PC-3 (cell line): ENCODE measurements around the gene SPRR5. TPM values are rescaled to one million over a fixed set of nuclear protein-coding genes. Genes with fewer than 3 reads are reported as not detected.

ENCODE experiments used
- ATAC-seq: fragments of 200-7000 bp; cut with Tn5 transposase; 2 replicates; pipeline ENCODE4 v1.9.1; 2020; ENCODE audit warnings: mild to moderate bottlenecking, moderate library complexity
- BruUV-seq: library from RNA; stranded (reverse); fragments of 400-500 nt; replicated peaks from 2 replicates; lab custom pipeline; 2021; lab: Mats Ljungman, UMichigan
- CTCF ChIA-PET: fragments of 300-600 bp; sonication (Branson Sonifier 250); formaldehyde crosslinking; loops from one replicate; lab custom pipeline; 2022; ENCODE audit warnings: antibody characterized with exemption; lab: Charles Lee
- POLR2A ChIA-PET: fragments of 300-600 bp; sonication (Branson Sonifier 250); formaldehyde crosslinking; loops from one replicate; lab custom pipeline; 2022; ENCODE audit warnings: antibody characterized with exemption; ENCODE audit not compliant: unreplicated experiment; lab: Charles Lee
- DNase-seq: peaks from one replicate; pipeline ENCODE4 v3.0.0-alpha.2; 2015
- H2AFZ ChIP-seq: fragments of 300-600 bp; sonication (generic); 2 replicates; pipeline ENCODE4 v1.6.0; 2016; ENCODE audit warnings: antibody characterized with exemption, low read length
- H3F3A ChIP-seq: fragments of 300-600 bp; sonication (generic); one replicate; pipeline ENCODE4 v1.6.0; 2017; ENCODE audit warnings: antibody characterized with exemption, low read length, control low read depth, mild to moderate bottlenecking; ENCODE audit not compliant: unreplicated experiment
- H3K27ac ChIP-seq: fragments of 300-600 bp; sonication (generic); 2 replicates; pipeline ENCODE4 v1.5.1; 2016; ENCODE audit warnings: mild to moderate bottlenecking, low read length
- H3K27me3 ChIP-seq: fragments of 300-600 bp; sonication (generic); 2 replicates; pipeline ENCODE4 v1.6.1; 2016; ENCODE audit warnings: low read length, mixed read lengths
- H3K36me3 ChIP-seq: fragments of 300-600 bp; sonication (generic); 2 replicates; pipeline ENCODE4 v1.6.1; 2016; ENCODE audit warnings: low read depth, mixed run types, low read length, mixed read lengths
- H3K4me1 ChIP-seq: fragments of 300-600 bp; sonication (generic); 2 replicates; pipeline ENCODE4 v1.5.1; 2016; ENCODE audit warnings: low read length; ENCODE audit not compliant: insufficient read depth
- H3K4me2 ChIP-seq: fragments of 300-600 bp; sonication (generic); 2 replicates; pipeline ENCODE4 v1.6.0; 2016; ENCODE audit warnings: low read length
- H3K4me3 ChIP-seq: fragments of 300-600 bp; sonication (generic); 2 replicates; pipeline ENCODE4 v1.5.1; 2016; ENCODE audit warnings: mild to moderate bottlenecking, low read length, mixed read lengths
- H3K79me2 ChIP-seq: fragments of 300-600 bp; sonication (generic); 2 replicates; pipeline ENCODE4 v1.6.1; 2017; ENCODE audit warnings: low read length, mixed read lengths
- H3K9ac ChIP-seq: fragments of 300-600 bp; sonication (generic); 2 replicates; pipeline ENCODE4 v1.6.0; 2016; ENCODE audit warnings: mild to moderate bottlenecking, low read length
- H3K9me2 ChIP-seq: fragments of 300-600 bp; sonication (generic); replicated peaks from 2 replicates; pipeline ENCODE4 v1.6.1; 2016; ENCODE audit warnings: mixed run types, low read length, mixed read lengths
- H3K9me3 ChIP-seq: fragments of 300-600 bp; sonication (generic); 2 replicates; pipeline ENCODE4 v1.6.1; 2016; ENCODE audit warnings: low read length, mixed read lengths
- H4K20me1 ChIP-seq: fragments of 300-600 bp; sonication (generic); 2 replicates; pipeline ENCODE4 v1.6.1; 2016; ENCODE audit warnings: low read length, mixed read lengths
- EZH2 ChIP-seq: fragments of 300-600 bp; sonication (generic); IDR thresholded peaks from one replicate; pipeline ENCODE4 v1.6.1; 2017; ENCODE audit warnings: antibody characterized with exemption, mild to moderate bottlenecking, low read length; ENCODE audit not compliant: unreplicated experiment
- EZH2phosphoT487 ChIP-seq: fragments of 300-600 bp; sonication (generic); IDR thresholded peaks from 2 replicates; pipeline ENCODE4 v1.6.1; 2018; ENCODE audit warnings: mild to moderate bottlenecking, antibody characterized with exemption, low read length, borderline replicate concordance
- intact Hi-C: fragments of 100-400 bp; cut with micrococcal nuclease; formaldehyde crosslinking; loops from 2 replicates; pipeline ENCODE4 v1.9.0; 2023
- total RNA-seq: library from RNA; depleted of rRNA; stranded (reverse); fragments of >200 nt; gene quantifications from 2 replicates; pipeline ENCODE4 v1.2.3, GENCODE V29; 2014
- TF ChIP-seq, protein P1 (sequence below): fragments of 300-600 bp; sonication (generic); conservative IDR thresholded peaks from 2 replicates; pipeline ENCODE4 v1.5.1; 2017; ENCODE audit warnings: antibody characterized with exemption, low read depth, mild to moderate bottlenecking, low read length

The SPRR5 gene
- total RNA-seq, 1 experiment from 2014 or later, result not detected

DNA sequence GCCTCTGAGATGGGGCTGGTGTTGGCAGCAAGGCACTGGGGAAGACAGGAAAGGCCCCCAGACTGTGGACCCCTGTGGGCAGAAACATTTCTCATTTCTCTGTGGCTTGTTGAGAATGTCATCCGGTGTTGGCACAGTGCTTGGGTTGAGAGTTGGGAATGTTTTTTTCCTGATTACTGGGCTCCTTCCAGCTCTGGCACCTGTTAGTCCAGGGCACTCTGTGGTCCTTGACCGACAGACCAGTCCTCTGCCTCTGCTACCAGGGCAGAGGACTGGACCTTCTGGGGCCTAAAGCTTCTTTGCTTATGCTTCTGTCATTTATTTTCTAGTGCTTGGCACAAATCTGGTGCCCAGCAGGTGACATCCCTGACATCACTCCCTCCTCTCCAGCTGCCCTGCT is 4.8 kb upstream of the SPRR5 start:
- intact Hi-C loops, result no loop called here
- no peak for TF ChIP-seq EZH2phosphoT487
- TF ChIP-seq, protein P1, sequence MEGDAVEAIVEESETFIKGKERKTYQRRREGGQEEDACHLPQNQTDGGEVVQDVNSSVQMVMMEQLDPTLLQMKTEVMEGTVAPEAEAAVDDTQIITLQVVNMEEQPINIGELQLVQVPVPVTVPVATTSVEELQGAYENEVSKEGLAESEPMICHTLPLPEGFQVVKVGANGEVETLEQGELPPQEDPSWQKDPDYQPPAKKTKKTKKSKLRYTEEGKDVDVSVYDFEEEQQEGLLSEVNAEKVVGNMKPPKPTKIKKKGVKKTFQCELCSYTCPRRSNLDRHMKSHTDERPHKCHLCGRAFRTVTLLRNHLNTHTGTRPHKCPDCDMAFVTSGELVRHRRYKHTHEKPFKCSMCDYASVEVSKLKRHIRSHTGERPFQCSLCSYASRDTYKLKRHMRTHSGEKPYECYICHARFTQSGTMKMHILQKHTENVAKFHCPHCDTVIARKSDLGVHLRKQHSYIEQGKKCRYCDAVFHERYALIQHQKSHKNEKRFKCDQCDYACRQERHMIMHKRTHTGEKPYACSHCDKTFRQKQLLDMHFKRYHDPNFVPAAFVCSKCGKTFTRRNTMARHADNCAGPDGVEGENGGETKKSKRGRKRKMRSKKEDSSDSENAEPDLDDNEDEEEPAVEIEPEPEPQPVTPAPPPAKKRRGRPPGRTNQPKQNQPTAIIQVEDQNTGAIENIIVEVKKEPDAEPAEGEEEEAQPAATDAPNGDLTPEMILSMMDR, result no peak
- no peak for TF ChIP-seq EZH2
- Histone ChIP-seq H3K27ac (no peak overlapping the region), H3F3A (no peaks in the 10 kb centered on the region), H3K79me2 (no peaks in the 10 kb centered on the region), H3K9me2 (no peaks in the 10 kb centered on the region), H3K4me1 (no peaks in the 10 kb centered on the region), H2AFZ (no peak overlapping the region), H3K4me2 (no peak overlapping the region), H4K20me1 (no peaks in the 10 kb centered on the region), H3K4me3 (no peak overlapping the region), H3K27me3 (peaks cover 18% of the 10 kb centered on the region), H3K9ac (no peak overlapping the region), H3K36me3 (no peaks in the 10 kb centered on the region), H3K9me3 (no peaks in the 10 kb centered on the region)
- CTCF ChIA-PET, result no interaction called here
- no peak for DNase-seq
- ATAC-seq, result no peak
- POLR2A ChIA-PET, result no interaction called here
- BruUV-seq, result no TSS peak

DNA sequence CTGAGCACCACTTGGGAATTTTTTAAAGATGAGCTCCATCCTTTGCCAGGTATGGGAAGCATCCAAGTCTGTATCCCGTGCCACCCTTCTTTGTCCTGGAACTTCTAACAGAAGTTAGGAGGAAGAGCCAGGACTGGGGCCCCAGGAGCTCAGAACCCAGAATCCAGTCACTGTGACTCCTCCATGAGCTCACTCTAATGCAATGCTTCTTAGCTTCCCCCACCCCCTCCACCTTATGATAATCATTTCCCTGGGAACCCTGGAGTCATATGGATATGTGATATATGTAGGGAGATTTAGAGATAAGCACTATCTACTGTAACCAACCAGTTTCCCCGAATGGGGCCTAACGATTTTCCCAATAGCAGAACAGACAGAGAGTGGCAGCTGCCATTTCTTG is 758 bp upstream of the SPRR5 start:
- ChIA-PET CTCF (no interaction called here), POLR2A (no interaction called here)
- Histone ChIP-seq H3K4me3 (no peak overlapping the region), H3K9me3 (no peaks in the 10 kb centered on the region), H3F3A (no peaks in the 10 kb centered on the region), H3K27ac (no peak overlapping the region), H3K27me3 (peaks cover 48% of the 10 kb centered on the region), H3K4me2 (no peak overlapping the region), H3K9me2 (no peaks in the 10 kb centered on the region), H2AFZ (no peak overlapping the region), H3K9ac (no peak overlapping the region), H4K20me1 (no peaks in the 10 kb centered on the region), H3K4me1 (no peaks in the 10 kb centered on the region), H3K79me2 (no peaks in the 10 kb centered on the region), H3K36me3 (no peaks in the 10 kb centered on the region)
- intact Hi-C loops, result no loop called here
- TF ChIP-seq, protein P1, result no peak
- TF ChIP-seq EZH2 (no peak), EZH2phosphoT487 (no peak)
- no TSS peak for BruUV-seq
- DNase-seq (no peak), ATAC-seq (no peak)

GRCh38 chr1:152951711-152952110 is 4.7 kb downstream of the SPRR5 start:
- ChIA-PET POLR2A (no interaction called here), CTCF (no interaction called here)
- Histone ChIP-seq H3K4me2 (no peak overlapping the region), H3F3A (no peaks in the 10 kb centered on the region), H2AFZ (no peak overlapping the region), H3K9me2 (no peaks in the 10 kb centered on the region), H3K36me3 (no peaks in the 10 kb centered on the region), H4K20me1 (no peaks in the 10 kb centered on the region), H3K4me1 (peaks cover 6% of the 10 kb centered on the region), H3K79me2 (no peaks in the 10 kb centered on the region), H3K27ac (no peak overlapping the region), H3K4me3 (no peak overlapping the region), H3K9ac (no peak overlapping the region), H3K9me3 (no peaks in the 10 kb centered on the region), H3K27me3 (peaks cover 50% of the 10 kb centered on the region)
- TF ChIP-seq EZH2phosphoT487 (no peak), EZH2 (no peak)
- TF ChIP-seq, protein P1, result no peak
- ATAC-seq, result no peak
- intact Hi-C loops, result no loop called here
- DNase-seq, result no peak
- BruUV-seq, result no TSS peak
